Nephron (organoid): Measurements from ENCODE around the gene TMEM250.

Experiments
- H3K27ac Mint-ChIP-seq, 3 experiments: 2 replicates each; pipeline ENCODE4 v1.8.0; 2020; ENCODE audit warnings: mixed read lengths in 3 of 3, mild to moderate bottlenecking in 2 of 3, moderate library complexity in 1 of 3
- H3K27me3 Mint-ChIP-seq: 2 replicates; pipeline ENCODE4 v1.8.0; 2021; ENCODE audit warnings: low read depth, mild to moderate bottlenecking, moderate library complexity, mixed read lengths
- H3K36me3 Mint-ChIP-seq: 2 replicates; pipeline ENCODE4 v1.8.0; 2020; ENCODE audit warnings: low read depth, mixed read lengths
- H3K4me1 Mint-ChIP-seq: 2 replicates; pipeline ENCODE4 v1.8.0; 2020; ENCODE audit warnings: mixed read lengths
- H3K4me3 Mint-ChIP-seq, 3 experiments: 2 replicates each; pipeline ENCODE4 v1.8.0; 2020; ENCODE audit warnings: mild to moderate bottlenecking in 3 of 3, mixed read lengths in 3 of 3, moderate library complexity in 2 of 3
- H3K9me3 Mint-ChIP-seq: 2 replicates; pipeline ENCODE4 v1.8.0; 2020; ENCODE audit warnings: mixed read lengths
- CTCF ChIP-seq, 3 experiments: fragments of 200-600 bp; sonication (generic); IDR thresholded peaks; one replicate each; pipeline ENCODE4 v1.5.0; 2021; ENCODE audit warnings: antibody characterized with exemption in 3 of 3; ENCODE audit not compliant: unreplicated experiment in 3 of 3

Gene TMEM250

GRCh38 chr9:136114610-136115009 lies 4.1 kb downstream of the TMEM250 start:
- no peak for TF ChIP-seq CTCF (IDR thresholded peaks at IDR 0.05; ENCODE audit: unreplicated experiment in 3 of 3)
- H3K27ac Mint-ChIP-seq, result no peak overlapping the region
- H3K27me3 Mint-ChIP-seq, result no peaks in the 10 kb centered on the region
- H3K4me3 Mint-ChIP-seq, result peak overlapping the region in 2 of 3 experiments; percentile 53 to 74
- peaks cover 16% of the 10 kb centered on the region for H3K4me1 Mint-ChIP-seq
- peaks cover 4% of the 10 kb centered on the region for H3K36me3 Mint-ChIP-seq
- no peaks in the 10 kb centered on the region for H3K9me3 Mint-ChIP-seq

GRCh38 chr9:136112541-136112940 lies 6.1 kb downstream of the TMEM250 start:
- Mint-ChIP-seq H3K4me3 (peak overlapping the region in 1 of 3 experiments; percentile 32), H3K9me3 (no peaks in the 10 kb centered on the region), H3K27ac (no peak overlapping the region), H3K27me3 (peaks cover 3% of the 10 kb centered on the region), H3K36me3 (peaks cover 4% of the 10 kb centered on the region), H3K4me1 (peaks cover 20% of the 10 kb centered on the region)
- no peak for TF ChIP-seq CTCF (IDR thresholded peaks at IDR 0.05; ENCODE audit: unreplicated experiment in 3 of 3)

DNA sequence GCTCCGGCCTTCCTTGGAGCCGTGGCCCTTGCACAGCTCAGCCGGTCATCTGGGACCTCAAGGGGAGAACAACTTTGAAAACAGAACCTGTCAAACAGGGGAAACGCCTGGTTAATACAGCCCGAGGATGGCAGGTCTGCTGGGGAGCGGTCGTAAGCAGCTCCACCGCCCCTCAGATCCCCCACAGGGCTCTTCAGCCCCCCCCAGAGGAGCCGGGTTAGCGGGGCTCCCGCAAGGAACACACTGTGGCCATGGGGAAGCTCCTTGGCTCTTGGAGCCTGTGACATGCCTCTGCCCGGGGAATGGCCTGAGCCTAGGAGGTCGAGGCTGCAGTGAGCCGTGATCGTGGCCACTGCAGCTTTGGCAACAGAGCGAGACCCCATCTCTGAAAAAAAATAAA lies 6.8 kb downstream of the TMEM250 start:
- Mint-ChIP-seq H3K4me3 (peak overlapping the region; percentile 14 to 62 (median 56)), H3K27me3 (peaks cover 8% of the 10 kb centered on the region), H3K27ac (peak overlapping the region in 2 of 3 experiments; percentile 21 to 68), H3K4me1 (peaks cover 24% of the 10 kb centered on the region), H3K9me3 (no peaks in the 10 kb centered on the region), H3K36me3 (peaks cover 4% of the 10 kb centered on the region)
- TF ChIP-seq CTCF (IDR thresholded peaks at IDR 0.05; ENCODE audit: unreplicated experiment in 3 of 3), result no peak

GRCh38 chr9:136111190-136111589 lies 7.5 kb downstream of the TMEM250 start:
- Mint-ChIP-seq H3K27ac (peak overlapping the region in 2 of 3 experiments; percentile 21 to 68), H3K9me3 (no peaks in the 10 kb centered on the region), H3K4me3 (peak overlapping the region; percentile 32 to 62 (median 56)), H3K27me3 (peaks cover 10% of the 10 kb centered on the region), H3K36me3 (peaks cover 4% of the 10 kb centered on the region), H3K4me1 (peaks cover 24% of the 10 kb centered on the region)
- no peak for TF ChIP-seq CTCF (IDR thresholded peaks at IDR 0.05; ENCODE audit: unreplicated experiment in 3 of 3)

GRCh38 chr9:136110082-136111061 lies 8.3 kb downstream of the TMEM250 start:
- H3K36me3 Mint-ChIP-seq, result peaks cover 4% of the 10 kb centered on the region
- H3K9me3 Mint-ChIP-seq, result no peaks in the 10 kb centered on the region
- peaks cover 30% of the 10 kb centered on the region for H3K4me1 Mint-ChIP-seq
- peak overlapping the region; percentile 48 to 75 (median 54) for H3K27ac Mint-ChIP-seq
- H3K27me3 Mint-ChIP-seq, result peaks cover 17% of the 10 kb centered on the region
- peak overlapping the region; percentile 61 to 69 (median 67) for H3K4me3 Mint-ChIP-seq
- TF ChIP-seq CTCF (IDR thresholded peaks at IDR 0.05; ENCODE audit: unreplicated experiment in 3 of 3), result peak in 2 of 3 experiments; percentile 32 to 44
